ENCODE measurements around the gene LRRC73. TPM values are rescaled to one million over a fixed set of nuclear protein-coding genes. Genes with fewer than 3 reads are reported as not detected.
A peak's percentile ranks its signal among the peaks of the same experiment; 100 is the strongest.

Gene LRRC73
- total and polyA plus RNA-seq, 2 of the 8 experiments (the other 6 are each of a cell fraction or from before 2014, with no cell fraction given): 0.24 to 0.26 TPM

GRCh38 chr6:43495409-43495941 lies 14.7 kb downstream of the LRRC73 start:
- Histone ChIP-seq H2BK12ac (ENCODE audit: low read depth, low read length) (peak overlapping the region; percentile 50; the same call in 1 of the 2 replicates), H2BK5ac (ENCODE audit: low read depth, low read length) (peak overlapping the region; percentile 67), H3K4ac (replicated peaks; ENCODE audit: insufficient read length, low read depth, low read length) (no peak overlapping the region), H2BK15ac (ENCODE audit: low read length) (no peak overlapping the region), H3K9me3 (ENCODE audit: insufficient read depth in 2 of 2, low read depth in 1 of 2, low read length in 1 of 2) (no peaks in the 10 kb centered on the region), H2BK120ac (replicated peaks; ENCODE audit: low read depth, low read length) (no peak overlapping the region), H3K27ac (ENCODE audit: low read depth, low read length) (no peak overlapping the region), H4K20me1 (replicated peaks in 1 of 2; ENCODE audit: control insufficient read depth in 1 of 2, insufficient read depth in 2 of 2, low read length in 2 of 2) (peaks cover 10 to 24% of the 10 kb centered on the region in 2 experiments), H3K14ac (ENCODE audit: insufficient read length) (no peak overlapping the region), H2AK5ac (ENCODE audit: low read depth, low read length) (0 out of 2 replicates have a peak overlapping the region, but pooled peaks have one; percentile 65), H3K9ac (replicated peaks in 1 of 4; ENCODE audit: extremely low read depth in 1 of 4, low read depth in 3 of 4, low read length in 3 of 4) (no peak overlapping the region), H3K23me2 (ENCODE audit: low read depth, low read length) (no peaks in the 10 kb centered on the region), H3K27me3 (replicated peaks in 1 of 4; ENCODE audit: control insufficient read depth in 3 of 4, extremely low read depth in 1 of 4, insufficient read depth in 3 of 4, low read length in 3 of 4) (no peaks in the 10 kb centered on the region), H3K18ac (ENCODE audit: extremely low read depth, low read length) (no peak overlapping the region), H4K91ac (replicated peaks; ENCODE audit: insufficient read length, low read length) (no peak overlapping the region), H2AFZ (ENCODE audit: low read length) (no peak overlapping the region), H3K56ac (replicated peaks; ENCODE audit: insufficient read length, low read depth, low read length) (no peak overlapping the region), H3K23ac (ENCODE audit: insufficient read length) (no peak overlapping the region), H2BK20ac (ENCODE audit: low read length) (0 out of 2 replicates have a peak overlapping the region, but pooled peaks have one; percentile 3), H3K4me2 (ENCODE audit: insufficient read depth in 1 of 2, low read depth in 2 of 2, low read length in 2 of 2) (0 out of 4 replicates have a peak overlapping the region, but pooled peaks of 1 of the 2 experiments have one; percentile 18), H4K5ac (ENCODE audit: insufficient read length, low read depth, low read length) (no peak overlapping the region), H3K36me3 (ENCODE audit: control insufficient read depth in 2 of 4, insufficient read depth in 4 of 4, low read length in 3 of 4) (peaks cover 11 to 23% (median 18%) of the 10 kb centered on the region in 4 experiments; a peak in 7 of 8 replicates), H3K4me3 (ENCODE audit: extremely low read depth in 1 of 4, insufficient read depth in 2 of 4, low read depth in 3 of 4, low read length in 4 of 4) (no peak overlapping the region), H4K8ac (ENCODE audit: extremely low read depth, insufficient read depth, low read length) (peak overlapping the region; percentile 0; the same call in 1 of the 2 replicates), H3K79me2 (ENCODE audit: control insufficient read depth in 1 of 2, insufficient read depth in 2 of 2, low read length in 2 of 2) (peaks cover 4 to 42% of the 10 kb centered on the region in 2 experiments; a peak in 3 of 4 replicates), H3K4me1 (replicated peaks in 1 of 4; ENCODE audit: control insufficient read depth in 3 of 4, insufficient read depth in 4 of 4, low read length in 3 of 4) (peaks cover 7 to 19% (median 11%) of the 10 kb centered on the region in 4 experiments), H3K79me1 (ENCODE audit: low read depth, low read length) (peaks cover 19% of the 10 kb centered on the region; the same call in 1 of the 2 replicates)
- FAIRE-seq (no peak), DNase-seq (ENCODE audit: low read depth in 1 of 2, low spot score in 2 of 2) (no peak)
- 87% methylated on average over 3 of the region's 4 CpGs; no CpG with 5 or more reads in 1 of the 2 experiments for WGBS, 2 experiments (ENCODE audit: extremely low coverage in 1 of 2, insufficient coverage in 1 of 2, insufficient read length in 1 of 2, insufficient replicate concordance in 2 of 2, low coverage in 1 of 2, low lambda C conversion rate in 2 of 2, missing lambda C conversion rate in 1 of 2)
- ChIA-PET POLR2A (ENCODE audit: partially characterized antibody) (interaction anchor here (0.6 to 5.6 kb wide), 11 partner anchors 9 to 52 kb away, joined by 3 to 27 read pairs (median 4); partner anchors contain the start of genes DLK2, LRRC73 and TJAP1), CTCF (ENCODE audit: partially characterized antibody) (interaction anchor here (0.6 to 32.9 kb wide), 16 partner anchors 5 to 462 kb away, joined by 3 to 536 read pairs (median 6); partner anchors contain the start of genes DLK2, LRRC73, TJAP1 and ZNF318)
- TF ChIP-seq SP4 (IDR thresholded peaks at IDR 0.05; ENCODE audit: low read length): no peak
- peak in 1 of 3 experiments; percentile 12; a peak in 1 of 4 replicates for TF ChIP-seq CTCF (IDR thresholded peaks at IDR 0.05; ENCODE audit: control extremely low read depth in 1 of 3, insufficient read depth in 1 of 3, low read depth in 1 of 3, low read length in 3 of 3)
